Measurements from ENCODE around the gene HCN1.

DNA sequence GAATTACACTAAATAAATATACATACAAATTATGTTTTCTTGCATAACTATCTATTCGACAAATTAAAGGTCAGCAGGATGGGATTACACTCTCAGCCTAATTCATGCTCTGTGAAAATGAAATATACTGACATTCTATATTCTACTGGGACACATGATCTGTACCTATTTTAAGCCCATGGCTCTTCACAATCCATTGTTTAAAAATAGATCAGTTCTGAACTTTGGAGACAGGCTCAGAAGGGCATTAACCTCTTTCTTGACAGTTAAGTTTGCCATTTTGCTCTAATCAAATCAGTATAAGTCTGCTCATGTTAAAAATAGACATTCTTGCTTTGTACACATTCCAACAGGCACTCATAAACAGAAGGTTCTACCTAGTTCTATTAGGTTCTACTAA is 361.2 kb downstream of the HCN1 start:
- no peak for TF ChIP-seq GATA2 (IDR thresholded peaks at IDR 0.05; ENCODE audit: low read depth, low read length)
- TF ChIP-seq GATA3 (IDR thresholded peaks at IDR 0.05; ENCODE audit: low read depth, low read length), result no peak

Data from SH-SY5Y (cell line).